BLaER1 treated with 17β-estradiol and CSF1 and Interleukin-3, amounts not matched to agents 10 nM and 100 nM (cell line): ENCODE measurements around the gene DNAJB13.
A peak's percentile ranks its signal among the peaks of the same experiment; 100 is the strongest.

Experiments
- H3K27ac ChIP-seq, 11 experiments: shearing (Covaris generic); formaldehyde crosslinking; 2 replicates each; pipeline ENCODE4 v1.8.1; 2022
- H3K27me3 ChIP-seq, 11 experiments: shearing (Covaris generic); formaldehyde crosslinking; 2 replicates each; pipeline ENCODE4 v1.8.1; 2022
- H3K36me3 ChIP-seq, 11 experiments: shearing (Covaris generic); formaldehyde crosslinking; 2 replicates each; pipeline ENCODE4 v1.8.1; 2022
- H3K4me1 ChIP-seq, 10 experiments: shearing (Covaris generic); formaldehyde crosslinking; 2 replicates each; pipeline ENCODE4 v1.8.1; 2022
- H3K4me2 ChIP-seq, 11 experiments: shearing (Covaris generic); formaldehyde crosslinking; 2 replicates each; pipeline ENCODE4 v1.8.1; 2022
- H3K4me3 ChIP-seq, 10 experiments: shearing (Covaris generic); formaldehyde crosslinking; 2 replicates each; pipeline ENCODE4 v1.8.1; 2022
- H3K9ac ChIP-seq, 11 experiments: shearing (Covaris generic); formaldehyde crosslinking; 2 replicates each; pipeline ENCODE4 v1.8.1; 2022
- H3K9me3 ChIP-seq, 11 experiments: shearing (Covaris generic); formaldehyde crosslinking; replicated peaks in 1 of 11; 2 replicates each; pipeline ENCODE4 v1.8.1; 2022
- H4K20me1 ChIP-seq, 11 experiments: shearing (Covaris generic); formaldehyde crosslinking; 2 replicates each; pipeline ENCODE4 v1.8.1; 2022
- Cebpa-rat ChIP-seq, 11 experiments: shearing (Covaris generic); IDR thresholded peaks; 2 replicates each; pipeline ENCODE4 v1.8.1; 2022

The DNAJB13 gene

GRCh38 chr11:73988227-73988626 lies 37.4 kb downstream of the DNAJB13 start:
- no peak for TF ChIP-seq Cebpa-rat (IDR thresholded peaks at IDR 0.05)
- peaks cover 26 to 46% (median 34%) of the 10 kb centered on the region in 10 experiments for H3K4me1 ChIP-seq
- H3K4me3 ChIP-seq, result no peak overlapping the region
- no peak overlapping the region for H3K4me2 ChIP-seq
- H3K27me3 ChIP-seq, result no peaks in the 10 kb centered on the region
- no peak overlapping the region for H3K27ac ChIP-seq
- no peaks in the 10 kb centered on the region for H4K20me1 ChIP-seq
- H3K9ac ChIP-seq, result no peak overlapping the region
- H3K9me3 ChIP-seq, result no peaks in the 10 kb centered on the region
- H3K36me3 ChIP-seq, result no peaks in the 10 kb centered on the region

GRCh38 chr11:73989156-73989555 lies 38.3 kb downstream of the DNAJB13 start:
- Histone ChIP-seq H4K20me1 (no peaks in the 10 kb centered on the region), H3K4me1 (peaks cover 17 to 42% (median 24%) of the 10 kb centered on the region in 10 experiments), H3K27me3 (no peaks in the 10 kb centered on the region), H3K36me3 (no peaks in the 10 kb centered on the region), H3K27ac (no peak overlapping the region), H3K9me3 (no peaks in the 10 kb centered on the region), H3K4me3 (no peak overlapping the region), H3K4me2 (no peak overlapping the region), H3K9ac (no peak overlapping the region)
- no peak for TF ChIP-seq Cebpa-rat (IDR thresholded peaks at IDR 0.05)

- Histone ChIP-seq H3K27ac (0 out of 22 replicates have a peak overlapping the region, but pooled peaks of 1 of the 11 experiments have one; percentile 36), H4K20me1 (no peaks in the 10 kb centered on the region), H3K4me2 (peak overlapping the region; percentile 57 to 85 (median 73)), H3K4me3 (no peak overlapping the region), H3K9me3 (no peaks in the 10 kb centered on the region), H3K27me3 (no peaks in the 10 kb centered on the region), H3K9ac (no peak overlapping the region), H3K36me3 (no peaks in the 10 kb centered on the region), H3K4me1 (peaks cover 21 to 47% (median 32%) of the 10 kb centered on the region in 10 experiments)
- no peak for TF ChIP-seq Cebpa-rat (IDR thresholded peaks at IDR 0.05)
Measured at GRCh38 chr11:73990730-73991129, 39.9 kb downstream of the DNAJB13 start.

GRCh38 chr11:73991471-73992006 lies 40.7 kb downstream of the DNAJB13 start:
- Histone ChIP-seq H3K27me3 (no peaks in the 10 kb centered on the region), H4K20me1 (no peaks in the 10 kb centered on the region), H3K9ac (peak overlapping the region in 3 of 11 experiments; percentile 6 to 48 (median 46); a peak in 3 of 22 replicates), H3K4me3 (no peak overlapping the region), H3K27ac (peak overlapping the region in 3 of 11 experiments; percentile 36 to 45 (median 40); a peak in 5 of 22 replicates), H3K4me2 (peak overlapping the region; percentile 57 to 85 (median 73)), H3K9me3 (no peaks in the 10 kb centered on the region), H3K36me3 (no peaks in the 10 kb centered on the region), H3K4me1 (peaks cover 23 to 51% (median 39%) of the 10 kb centered on the region in 10 experiments)
- TF ChIP-seq Cebpa-rat (IDR thresholded peaks at IDR 0.05), result no peak

GRCh38 chr11:73995247-73995646 lies 44.4 kb downstream of the DNAJB13 start:
- Histone ChIP-seq H3K27ac (peak overlapping the region in 9 of 11 experiments; percentile 7 to 91 (median 58); a peak in 12 of 22 replicates), H3K4me3 (no peak overlapping the region), H3K36me3 (no peaks in the 10 kb centered on the region), H3K27me3 (no peaks in the 10 kb centered on the region), H3K9me3 (no peaks in the 10 kb centered on the region), H4K20me1 (no peaks in the 10 kb centered on the region), H3K9ac (peak overlapping the region in 4 of 11 experiments; percentile 4 to 76 (median 59); a peak in 7 of 22 replicates), H3K4me1 (peaks cover 23 to 55% (median 45%) of the 10 kb centered on the region in 10 experiments), H3K4me2 (peak overlapping the region; percentile 7 to 62 (median 35); a peak in 20 of 22 replicates)
- TF ChIP-seq Cebpa-rat (IDR thresholded peaks at IDR 0.05), result no peak

- TF ChIP-seq Cebpa-rat (IDR thresholded peaks at IDR 0.05), result no peak
- H4K20me1 ChIP-seq, result no peaks in the 10 kb centered on the region
- H3K9me3 ChIP-seq, result no peaks in the 10 kb centered on the region
- H3K4me1 ChIP-seq, result peaks cover 23 to 51% (median 41%) of the 10 kb centered on the region in 10 experiments
- peak overlapping the region in 1 of 11 experiments; percentile 56; a peak in 3 of 22 replicates for H3K9ac ChIP-seq
- peaks cover 0 to 3% (median 0%) of the 10 kb centered on the region in 11 experiments; a peak in 3 of 22 replicates for H3K36me3 ChIP-seq
- peak overlapping the region in 6 of 11 experiments; percentile 53 to 91 (median 76); a peak in 10 of 22 replicates for H3K27ac ChIP-seq
- no peak overlapping the region for H3K4me3 ChIP-seq
- H3K27me3 ChIP-seq, result no peaks in the 10 kb centered on the region
- peak overlapping the region; percentile 7 to 62 (median 35); a peak in 20 of 22 replicates for H3K4me2 ChIP-seq
Measured at GRCh38 chr11:73995731-73996130, 44.9 kb downstream of the DNAJB13 start.

GRCh38 chr11:73996161-73996747 lies 45.4 kb downstream of the DNAJB13 start:
- no peaks in the 10 kb centered on the region for H3K9me3 ChIP-seq
- H3K4me1 ChIP-seq, result peaks cover 19 to 46% (median 35%) of the 10 kb centered on the region in 10 experiments
- H4K20me1 ChIP-seq, result no peaks in the 10 kb centered on the region
- H3K36me3 ChIP-seq, result peaks cover 0 to 8% (median 4%) of the 10 kb centered on the region in 11 experiments; a peak in 5 of 22 replicates
- TF ChIP-seq Cebpa-rat (IDR thresholded peaks at IDR 0.05), result no peak
- H3K27ac ChIP-seq, result peak overlapping the region in 6 of 11 experiments; percentile 53 to 91 (median 76); a peak in 9 of 22 replicates
- no peak overlapping the region for H3K9ac ChIP-seq
- no peaks in the 10 kb centered on the region for H3K27me3 ChIP-seq
- H3K4me2 ChIP-seq, result peak overlapping the region in 10 of 11 experiments; percentile 7 to 62 (median 36); a peak in 17 of 22 replicates
- H3K4me3 ChIP-seq, result no peak overlapping the region

- TF ChIP-seq Cebpa-rat (IDR thresholded peaks at IDR 0.05), result no peak
- peaks cover 0 to 15% (median 6%) of the 10 kb centered on the region in 11 experiments; a peak in 8 of 22 replicates for H3K36me3 ChIP-seq
- H3K27ac ChIP-seq, result no peak overlapping the region
- peaks cover 0 to 3% (median 0%) of the 10 kb centered on the region in 11 experiments; a peak in 1 of 22 replicates for H4K20me1 ChIP-seq
- H3K4me3 ChIP-seq, result no peak overlapping the region
- peak overlapping the region in 2 of 11 experiments; percentile 26 to 36; a peak in 5 of 22 replicates for H3K4me2 ChIP-seq
- H3K9ac ChIP-seq, result no peak overlapping the region
- H3K4me1 ChIP-seq, result peaks cover 12 to 37% (median 26%) of the 10 kb centered on the region in 10 experiments
- H3K9me3 ChIP-seq, result no peaks in the 10 kb centered on the region
- H3K27me3 ChIP-seq, result no peaks in the 10 kb centered on the region
Measured at GRCh38 chr11:73997120-73997770, 46.4 kb downstream of the DNAJB13 start.
